GM12873 (cell line): ENCODE measurements around the gene OCIAD1.

ENCODE experiments used
- TF ChIP-seq, protein P1 (sequence below): IDR thresholded peaks from 2 replicates; pipeline ENCODE4 v1.5.1; 2012; ENCODE audit warnings: low read depth, mild to moderate bottlenecking, moderate library complexity, low read length, control low read depth; ENCODE audit not compliant: insufficient read depth; ENCODE audit errors: missing control alignments

OCIAD1 gene

DNA sequence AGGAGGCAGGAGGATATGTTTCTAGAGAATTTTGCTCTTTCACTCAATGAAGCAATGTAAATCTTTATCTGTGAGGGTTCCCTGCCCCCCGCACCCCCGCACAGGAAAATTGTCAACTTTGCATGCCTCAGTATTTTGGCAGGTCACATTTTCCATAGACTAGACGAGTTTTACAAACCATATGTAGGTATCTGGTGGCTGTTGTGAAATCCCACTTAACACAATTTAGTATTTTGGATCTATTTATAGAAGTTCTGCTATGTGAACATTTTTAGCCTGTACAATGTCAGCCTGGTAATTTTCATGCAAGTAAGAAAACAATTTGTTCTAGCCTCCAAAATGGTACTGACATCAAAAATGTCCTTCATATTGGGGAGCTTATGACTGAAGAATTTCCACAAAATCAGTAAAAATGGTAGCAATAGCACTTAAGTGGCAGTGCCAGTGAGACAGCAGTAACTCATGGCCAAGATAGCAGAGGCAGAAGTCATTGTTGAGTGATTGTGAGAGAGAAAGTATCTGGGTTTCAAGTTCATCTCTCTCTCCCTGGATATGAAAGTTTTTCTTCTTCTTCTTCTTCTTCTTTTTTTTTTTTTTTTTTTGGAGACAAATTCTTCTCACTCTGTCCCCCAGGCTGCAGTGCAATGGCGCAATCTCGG, 38.4 kb upstream of the OCIAD1 start:
- TF ChIP-seq, protein P1, sequence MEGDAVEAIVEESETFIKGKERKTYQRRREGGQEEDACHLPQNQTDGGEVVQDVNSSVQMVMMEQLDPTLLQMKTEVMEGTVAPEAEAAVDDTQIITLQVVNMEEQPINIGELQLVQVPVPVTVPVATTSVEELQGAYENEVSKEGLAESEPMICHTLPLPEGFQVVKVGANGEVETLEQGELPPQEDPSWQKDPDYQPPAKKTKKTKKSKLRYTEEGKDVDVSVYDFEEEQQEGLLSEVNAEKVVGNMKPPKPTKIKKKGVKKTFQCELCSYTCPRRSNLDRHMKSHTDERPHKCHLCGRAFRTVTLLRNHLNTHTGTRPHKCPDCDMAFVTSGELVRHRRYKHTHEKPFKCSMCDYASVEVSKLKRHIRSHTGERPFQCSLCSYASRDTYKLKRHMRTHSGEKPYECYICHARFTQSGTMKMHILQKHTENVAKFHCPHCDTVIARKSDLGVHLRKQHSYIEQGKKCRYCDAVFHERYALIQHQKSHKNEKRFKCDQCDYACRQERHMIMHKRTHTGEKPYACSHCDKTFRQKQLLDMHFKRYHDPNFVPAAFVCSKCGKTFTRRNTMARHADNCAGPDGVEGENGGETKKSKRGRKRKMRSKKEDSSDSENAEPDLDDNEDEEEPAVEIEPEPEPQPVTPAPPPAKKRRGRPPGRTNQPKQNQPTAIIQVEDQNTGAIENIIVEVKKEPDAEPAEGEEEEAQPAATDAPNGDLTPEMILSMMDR: no peak

DNA sequence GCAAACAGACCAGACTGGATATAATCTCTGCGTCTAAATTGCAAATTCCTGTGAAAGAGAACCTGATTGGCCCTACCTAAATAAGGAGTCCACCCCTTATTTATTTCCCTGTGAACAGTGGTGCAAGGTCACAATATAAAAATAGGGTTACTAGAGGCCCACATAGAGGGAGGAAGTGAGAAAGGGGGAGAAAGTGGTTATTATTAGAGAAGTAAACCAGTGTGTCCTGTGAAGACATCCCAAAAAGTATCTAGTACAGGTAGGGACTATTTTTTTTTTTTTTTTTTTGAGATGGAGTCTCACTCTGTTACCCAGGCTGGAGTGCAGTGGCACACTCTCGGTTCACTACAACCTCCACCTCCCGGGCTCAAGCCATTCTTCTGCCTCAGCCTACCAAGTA, 35.8 kb upstream of the OCIAD1 start:
- TF ChIP-seq, protein P1: no peak

DNA sequence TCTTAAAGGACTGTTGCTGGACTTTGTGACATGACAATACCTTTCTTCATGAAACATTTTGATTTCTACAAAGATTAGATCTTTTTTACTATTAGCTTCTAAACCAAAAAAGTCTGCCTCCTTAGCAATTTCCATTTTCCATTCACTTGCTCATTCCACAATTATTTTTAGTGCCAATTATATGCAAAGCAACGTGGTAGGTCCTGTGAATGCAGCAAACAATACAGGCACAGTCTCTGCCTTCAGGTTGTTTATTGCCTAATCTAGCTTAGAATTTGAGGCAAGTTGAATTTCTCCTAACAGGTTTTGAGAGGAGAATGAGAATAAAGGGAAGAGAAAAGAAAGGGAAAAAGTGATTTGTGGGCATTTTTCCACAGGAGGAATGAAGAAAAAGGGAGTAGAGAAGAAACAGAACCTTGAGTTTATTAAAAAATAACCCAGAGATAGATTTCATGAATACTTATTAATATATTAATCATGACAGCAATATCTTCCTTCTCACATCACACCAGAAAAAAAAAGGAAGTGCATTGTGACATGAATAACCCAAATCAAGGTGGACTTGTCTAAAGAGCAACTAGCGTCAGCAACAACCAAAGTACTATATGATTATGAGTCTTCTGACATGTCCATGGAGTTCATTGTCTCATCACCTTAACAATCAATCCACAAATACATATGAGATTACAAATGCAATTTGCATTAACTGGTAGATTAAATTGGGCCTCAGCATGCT, 34.5 kb upstream of the OCIAD1 start:
- TF ChIP-seq, protein P1: no peak

DNA sequence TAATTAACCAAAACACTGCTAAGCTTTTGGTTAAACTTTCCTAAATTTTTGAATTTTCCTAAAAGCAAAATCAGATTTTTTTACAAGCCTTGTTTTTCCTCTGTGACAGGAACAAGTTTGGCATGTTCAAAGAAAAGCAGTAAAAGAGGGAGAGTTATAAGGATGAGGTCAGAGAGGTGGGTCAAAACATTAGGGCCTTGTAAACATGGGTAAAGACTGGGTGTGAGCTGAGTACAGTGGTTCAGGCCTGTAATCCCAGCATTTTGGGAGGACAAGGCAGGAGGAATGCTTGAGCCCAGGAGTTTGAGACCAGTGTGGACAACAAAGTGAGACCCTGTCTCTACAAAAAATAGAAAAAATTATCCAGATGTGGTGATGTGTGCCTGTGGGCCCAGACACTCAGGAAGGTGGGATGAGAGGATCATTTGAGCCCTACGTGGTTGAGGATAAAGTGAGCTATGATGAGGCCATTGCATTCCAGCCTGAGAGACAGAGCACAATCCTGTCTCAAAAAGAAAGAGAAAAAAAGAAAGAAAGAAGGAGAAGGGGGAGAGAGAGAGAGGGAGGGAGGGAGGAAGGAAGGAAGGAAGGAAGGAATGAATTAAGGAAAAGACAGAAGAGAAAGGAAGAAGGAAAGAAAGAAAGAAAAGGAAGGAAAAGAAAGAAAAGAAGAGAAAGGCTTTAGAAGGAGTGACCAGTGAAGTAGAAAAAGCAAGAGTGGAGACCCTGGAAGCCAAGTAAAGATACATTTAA, 33.8 kb upstream of the OCIAD1 start:
- TF ChIP-seq, protein P1: no peak

DNA sequence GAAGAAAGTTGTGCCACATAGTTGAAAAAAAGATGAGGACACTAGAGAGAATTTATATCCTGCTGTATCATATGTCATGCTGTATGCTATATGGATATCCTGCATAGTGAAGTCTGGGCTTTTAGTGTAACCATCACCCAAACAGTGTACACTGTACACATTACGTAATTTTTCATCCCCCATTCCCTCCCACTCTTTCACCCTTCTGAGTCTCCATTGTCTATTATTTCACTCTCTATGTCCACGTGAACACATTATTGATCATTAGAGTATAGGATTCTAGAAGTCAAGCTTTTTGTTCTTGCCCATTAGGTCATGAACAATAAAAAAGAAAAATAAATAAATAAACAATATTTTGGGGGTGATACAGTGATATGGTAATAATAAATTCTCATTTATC, 32.8 kb upstream of the OCIAD1 start:
- TF ChIP-seq, protein P1: no peak

DNA sequence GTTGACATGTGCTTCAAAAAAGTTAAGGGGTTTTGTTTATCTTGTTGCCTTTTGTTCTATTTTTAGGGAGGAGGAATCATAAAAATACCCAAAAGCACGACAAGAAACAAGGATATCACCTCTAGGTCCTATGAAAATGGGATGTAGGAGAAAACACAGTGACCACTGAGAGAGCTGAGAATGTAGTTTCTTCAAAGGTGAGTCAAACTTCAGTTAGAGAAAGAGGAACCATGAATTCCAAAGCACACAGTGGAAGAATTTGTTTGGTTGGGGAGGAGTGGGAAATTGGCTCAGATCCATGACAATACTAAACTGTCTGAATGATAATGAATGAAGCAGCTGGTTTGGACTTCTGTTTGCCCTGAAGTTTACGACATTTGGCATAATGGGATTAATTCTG, 31.7 kb upstream of the OCIAD1 start:
- TF ChIP-seq, protein P1: no peak
